Upper lobe of right lung (tissue), 1 donor: Measurements from ENCODE around the gene TSPAN4. TPM values are rescaled to one million over a fixed set of nuclear protein-coding genes. Genes with fewer than 3 reads are reported as not detected.
A peak's percentile ranks its signal among the peaks of the same experiment; 100 is the strongest.

ENCODE experiments used
- ATAC-seq: fragments of 200-7000 bp; cut with Tn5 transposase; one replicate; pipeline ENCODE4 v1.9.1; 2020; ENCODE audit warnings: mild to moderate bottlenecking, moderate library complexity
- DNase-seq: peaks from one replicate; pipeline ENCODE4 v3.0.0-alpha.2; 2020
- H3K27ac ChIP-seq: fragments of 200-600 bp; one replicate; pipeline ENCODE4 v1.8.0; 2022
- H3K27me3 ChIP-seq: fragments of 200-600 bp; one replicate; pipeline ENCODE4 v1.8.0; 2022; ENCODE audit warnings: mild to moderate bottlenecking
- H3K36me3 ChIP-seq: fragments of 200-600 bp; one replicate; pipeline ENCODE4 v1.8.0; 2022
- H3K4me1 ChIP-seq: fragments of 200-600 bp; one replicate; pipeline ENCODE4 v1.8.0; 2022
- H3K4me3 ChIP-seq: fragments of 200-600 bp; one replicate; pipeline ENCODE4 v1.8.0; 2022; ENCODE audit warnings: mild to moderate bottlenecking
- H3K9me3 ChIP-seq: fragments of 200-600 bp; one replicate; pipeline ENCODE4 v1.8.0; 2022
- CTCF ChIP-seq: fragments of 200-600 bp; IDR thresholded peaks from one replicate; pipeline ENCODE4 v1.8.0; 2022; ENCODE audit warnings: antibody characterized with exemption
- intact Hi-C: fragments of 100-400 bp; cut with DNase I; formaldehyde crosslinking; loops from one replicate; pipeline ENCODE4 v1.11.0; 2022
- total RNA-seq: library from RNA; stranded (reverse); fragmentation: NEBNext Ultra II Directional; extraction: Animal tissue kit (Norgen Biotek cat#: 25700); gene quantifications from one replicate; pipeline ENCODE4 v1.2.1, GENCODE V29; 2021
- donor health status: DM: no; HTN: yes; CAD: no; lungs with severe emphysema.

The TSPAN4 gene
- total RNA-seq, 1 donor from 2014 or later: 167 TPM

GRCh38 chr11:827146-827896 is 15.3 kb upstream of the TSPAN4 start:
- peak; percentile 85 for DNase-seq
- Histone ChIP-seq H3K4me1 (peaks cover 65% of the 10 kb centered on the region), H3K27me3 (peaks cover 9% of the 10 kb centered on the region), H3K4me3 (peak overlapping the region; percentile 54), H3K27ac (peak overlapping the region; percentile 78), H3K9me3 (no peaks in the 10 kb centered on the region), H3K36me3 (peaks cover 34% of the 10 kb centered on the region)
- no peak for TF ChIP-seq CTCF
- intact Hi-C loops: no loop called here
- ATAC-seq: peak; percentile 23

DNA sequence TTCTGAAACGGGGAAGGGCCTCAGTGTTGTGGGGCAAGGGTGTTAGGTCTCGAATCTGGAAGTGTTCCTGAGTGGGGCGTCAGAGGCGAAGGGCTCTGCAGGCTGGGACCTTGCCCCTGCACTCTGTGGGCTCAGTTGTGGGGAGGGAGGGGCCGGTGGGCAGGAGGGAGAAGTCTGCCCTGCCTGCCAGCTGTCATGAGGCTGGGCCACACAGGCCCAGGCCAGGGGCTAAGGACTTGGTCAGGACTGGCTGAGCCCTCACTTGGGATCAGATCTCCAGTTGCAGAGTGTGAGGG is 14.8 kb upstream of the TSPAN4 start, which contains the start of gene CRACR2B:
Gene CRACR2B, plus strand, starts transcription at position 23 of the 296 bp plus-strand sequence. CDS start 689 bp downstream, outside the sequence.
- peaks cover 28% of the 10 kb centered on the region for H3K36me3 ChIP-seq
- ATAC-seq (no peak), DNase-seq (no peak)
- H3K4me1 ChIP-seq: peaks cover 65% of the 10 kb centered on the region
- no peaks in the 10 kb centered on the region for H3K9me3 ChIP-seq
- TF ChIP-seq CTCF: no peak
- peaks cover 9% of the 10 kb centered on the region for H3K27me3 ChIP-seq
- H3K4me3 ChIP-seq: peak within 1 kb of the TSS; percentile 54
- peak within 1 kb of the TSS; percentile 78 for H3K27ac ChIP-seq
- intact Hi-C loops: no loop called here

DNA sequence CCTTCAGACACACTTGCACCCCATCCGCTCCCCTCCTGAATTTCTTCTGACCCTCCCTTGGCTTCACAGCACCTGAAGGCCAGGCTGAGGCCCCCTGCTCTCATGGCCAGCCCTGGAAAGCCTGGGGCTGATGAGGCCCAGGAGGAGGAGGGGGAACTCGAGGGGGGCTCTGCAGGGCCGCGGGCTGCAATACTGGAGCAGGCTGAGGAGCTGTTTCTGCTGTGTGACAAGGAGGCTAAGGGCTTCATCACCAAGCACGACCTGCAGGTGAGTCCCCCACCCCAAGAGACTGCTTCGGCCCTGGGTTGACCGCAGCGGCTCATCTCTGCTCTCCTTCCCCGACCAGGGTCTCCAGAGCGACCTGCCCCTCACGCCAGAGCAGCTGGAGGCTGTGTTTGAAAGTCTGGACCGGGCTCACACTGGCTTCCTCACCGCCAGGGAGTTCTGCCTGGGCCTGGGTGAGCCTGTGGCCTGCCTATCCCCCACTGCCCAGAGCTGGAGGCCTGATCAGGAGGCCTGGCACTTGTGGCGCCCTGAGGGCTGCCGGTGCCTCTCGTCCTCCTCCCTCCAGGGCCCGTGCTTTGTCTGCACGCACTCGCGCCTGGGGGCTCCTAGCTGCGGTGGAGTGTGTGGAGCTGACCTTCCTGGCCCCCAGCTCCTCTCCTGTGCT is 14.0 kb upstream of the TSPAN4 start:
- no peak for ATAC-seq
- Histone ChIP-seq H3K27me3 (peaks cover 9% of the 10 kb centered on the region), H3K27ac (peak overlapping the region; percentile 70)

GRCh38 chr11:829176-829846 is 13.3 kb upstream of the TSPAN4 start:
- Histone ChIP-seq H3K4me1 (peaks cover 71% of the 10 kb centered on the region), H3K4me3 (peak overlapping the region; percentile 45), H3K27me3 (peaks cover 9% of the 10 kb centered on the region), H3K27ac (peak overlapping the region; percentile 70), H3K9me3 (no peaks in the 10 kb centered on the region), H3K36me3 (peaks cover 14% of the 10 kb centered on the region)
- intact Hi-C loops: no loop called here
- no peak for DNase-seq
- ATAC-seq: peak; percentile 1
- TF ChIP-seq CTCF: no peak

More for the DNA sequence above, 14.0 kb upstream of the TSPAN4 start:
- Histone ChIP-seq H3K4me1 (peaks cover 65% of the 10 kb centered on the region), H3K4me3 (peak overlapping the region; percentile 54), H3K9me3 (no peaks in the 10 kb centered on the region), H3K36me3 (peaks cover 21% of the 10 kb centered on the region)
- intact Hi-C loops: no loop called here
- TF ChIP-seq CTCF: no peak
- DNase-seq: no peak

- no peak for TF ChIP-seq CTCF
- intact Hi-C loops: no loop called here
- H3K27me3 ChIP-seq: peaks cover 9% of the 10 kb centered on the region
- DNase-seq (no peak), ATAC-seq (no peak)
- peak overlapping the region; percentile 45 for H3K4me3 ChIP-seq
- H3K27ac ChIP-seq: peak overlapping the region; percentile 70
- H3K9me3 ChIP-seq: no peaks in the 10 kb centered on the region
- peaks cover 77% of the 10 kb centered on the region for H3K4me1 ChIP-seq
- H3K36me3 ChIP-seq: peaks cover 8% of the 10 kb centered on the region
Observed at GRCh38 chr11:829847-830294, 12.8 kb upstream of the TSPAN4 start.
